Measurements from ENCODE around the gene SMYD3.

GRCh38 chr1:246144931-246145330 lies 362.1 kb downstream of the SMYD3 start:
- TF ChIP-seq, protein P1, sequence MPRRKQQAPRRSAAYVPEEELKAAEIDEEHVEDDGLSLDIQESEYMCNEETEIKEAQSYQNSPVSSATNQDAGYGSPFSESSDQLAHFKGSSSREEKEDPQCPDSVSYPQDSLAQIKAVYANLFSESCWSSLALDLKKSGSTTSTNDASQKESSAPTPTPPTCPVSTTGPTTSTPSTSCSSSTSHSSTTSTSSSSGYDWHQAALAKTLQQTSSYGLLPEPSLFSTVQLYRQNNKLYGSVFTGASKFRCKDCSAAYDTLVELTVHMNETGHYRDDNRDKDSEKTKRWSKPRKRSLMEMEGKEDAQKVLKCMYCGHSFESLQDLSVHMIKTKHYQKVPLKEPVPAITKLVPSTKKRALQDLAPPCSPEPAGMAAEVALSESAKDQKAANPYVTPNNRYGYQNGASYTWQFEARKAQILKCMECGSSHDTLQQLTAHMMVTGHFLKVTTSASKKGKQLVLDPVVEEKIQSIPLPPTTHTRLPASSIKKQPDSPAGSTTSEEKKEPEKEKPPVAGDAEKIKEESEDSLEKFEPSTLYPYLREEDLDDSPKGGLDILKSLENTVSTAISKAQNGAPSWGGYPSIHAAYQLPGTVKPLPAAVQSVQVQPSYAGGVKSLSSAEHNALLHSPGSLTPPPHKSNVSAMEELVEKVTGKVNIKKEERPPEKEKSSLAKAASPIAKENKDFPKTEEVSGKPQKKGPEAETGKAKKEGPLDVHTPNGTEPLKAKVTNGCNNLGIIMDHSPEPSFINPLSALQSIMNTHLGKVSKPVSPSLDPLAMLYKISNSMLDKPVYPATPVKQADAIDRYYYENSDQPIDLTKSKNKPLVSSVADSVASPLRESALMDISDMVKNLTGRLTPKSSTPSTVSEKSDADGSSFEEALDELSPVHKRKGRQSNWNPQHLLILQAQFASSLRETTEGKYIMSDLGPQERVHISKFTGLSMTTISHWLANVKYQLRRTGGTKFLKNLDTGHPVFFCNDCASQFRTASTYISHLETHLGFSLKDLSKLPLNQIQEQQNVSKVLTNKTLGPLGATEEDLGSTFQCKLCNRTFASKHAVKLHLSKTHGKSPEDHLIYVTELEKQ (tag by site-specific recombination; IDR thresholded peaks at IDR 0.05; ENCODE audit: borderline replicate concordance), result no peak
- no peak for TF ChIP-seq ZNF629 (tag by site-specific recombination; IDR thresholded peaks at IDR 0.05)
